Peyer's patch (tissue), 4 donors: ENCODE measurements around the gene CADM4. TPM values are rescaled to one million over a fixed set of nuclear protein-coding genes. Genes with fewer than 3 reads are reported as not detected.

Experiments
- DNase-seq, 3 donors: peaks; one replicate each; pipeline ENCODE4 v3.0.0-alpha.2; 2017 to 2019
- H3K27ac ChIP-seq, 4 donors: fragments of 200-600 bp; sonication (generic); one replicate each; pipeline ENCODE4 v1.5.1; 2016 to 2019
- H3K27me3 ChIP-seq, 2 donors: fragments of 200-600 bp; sonication (generic); one replicate each; pipeline ENCODE4 v1.5.1; 2019
- H3K36me3 ChIP-seq, 3 donors: fragments of 200-600 bp; sonication (generic); one replicate each; pipeline ENCODE4 v1.5.1; 2016 to 2019
- H3K4me1 ChIP-seq, 4 donors: fragments of 200-600 bp; sonication (generic); one replicate each; pipeline ENCODE4 v1.5.1; 2016 to 2019
- H3K4me3 ChIP-seq, 4 donors: fragments of 200-600 bp; sonication (generic); 1 replicate in 3 of 4; 2 replicates in 1 of 4; pipeline ENCODE4 v1.5.1; 2016 to 2019; ENCODE audit warnings: mild to moderate bottlenecking in 1 of 4
- H3K9me3 ChIP-seq, 4 donors: fragments of 200-600 bp; sonication (generic); one replicate each; pipeline ENCODE4 v1.5.1; 2016 to 2019; ENCODE audit warnings: mild to moderate bottlenecking in 1 of 4
- POLR2A ChIP-seq, 2 donors: fragments of 450-650 bp; IDR thresholded peaks; one replicate each; pipeline ENCODE4 v1.5.1; 2017; ENCODE audit warnings: antibody characterized with exemption in 2 of 2, mild to moderate bottlenecking in 2 of 2, moderate library complexity in 2 of 2
- total RNA-seq, 4 donors: library from RNA; depleted of rRNA; stranded (reverse); fragments of >200 nt; gene quantifications; one replicate each; pipeline ENCODE4 v1.1.0, GENCODE V29; 2016
- TF ChIP-seq, protein P1 (sequence below), 6 experiments: fragments of 450-650 bp in 4 of 6; fragments of 200-600 bp in 2 of 6; sonication (generic) in 1 of 6; IDR thresholded peaks; one replicate each; pipeline ENCODE4 v1.5.1; 2017 to 2019; ENCODE audit warnings: antibody characterized with exemption in 6 of 6, mild to moderate bottlenecking in 3 of 6, moderate library complexity in 1 of 6

CADM4 gene
- total RNA-seq, 4 donors from 2014 or later: 0.80 to 1.4 TPM; not detected in 2

DNA sequence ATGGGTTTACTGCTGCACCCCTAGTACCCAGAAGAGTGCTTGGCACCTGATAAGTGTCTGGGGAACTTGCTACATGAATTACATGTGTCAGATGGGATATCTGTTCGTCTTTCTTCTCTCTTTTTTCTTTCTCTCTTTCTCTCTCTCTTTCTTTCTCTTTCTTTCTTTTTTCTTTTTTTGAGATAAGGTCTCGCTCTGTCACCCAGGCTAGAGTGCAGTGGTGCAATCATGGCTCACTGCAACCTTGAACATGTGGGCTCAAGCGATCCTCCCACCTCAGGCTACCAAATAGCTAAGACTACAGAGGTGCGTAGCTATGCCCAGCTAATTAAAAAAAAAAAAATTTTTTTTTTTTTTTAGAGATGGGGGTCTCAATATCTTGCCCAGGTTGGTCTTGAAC lies 6.1 kb downstream of the CADM4 start:
- Histone ChIP-seq H3K4me3 (no peak overlapping the region), H3K9me3 (no peaks in the 10 kb centered on the region), H3K27ac (no peak overlapping the region), H3K36me3 (no peaks in the 10 kb centered on the region), H3K4me1 (no peaks in the 10 kb centered on the region), H3K27me3 (no peaks in the 10 kb centered on the region)
- DNase-seq: no peak
- TF ChIP-seq, protein P1, sequence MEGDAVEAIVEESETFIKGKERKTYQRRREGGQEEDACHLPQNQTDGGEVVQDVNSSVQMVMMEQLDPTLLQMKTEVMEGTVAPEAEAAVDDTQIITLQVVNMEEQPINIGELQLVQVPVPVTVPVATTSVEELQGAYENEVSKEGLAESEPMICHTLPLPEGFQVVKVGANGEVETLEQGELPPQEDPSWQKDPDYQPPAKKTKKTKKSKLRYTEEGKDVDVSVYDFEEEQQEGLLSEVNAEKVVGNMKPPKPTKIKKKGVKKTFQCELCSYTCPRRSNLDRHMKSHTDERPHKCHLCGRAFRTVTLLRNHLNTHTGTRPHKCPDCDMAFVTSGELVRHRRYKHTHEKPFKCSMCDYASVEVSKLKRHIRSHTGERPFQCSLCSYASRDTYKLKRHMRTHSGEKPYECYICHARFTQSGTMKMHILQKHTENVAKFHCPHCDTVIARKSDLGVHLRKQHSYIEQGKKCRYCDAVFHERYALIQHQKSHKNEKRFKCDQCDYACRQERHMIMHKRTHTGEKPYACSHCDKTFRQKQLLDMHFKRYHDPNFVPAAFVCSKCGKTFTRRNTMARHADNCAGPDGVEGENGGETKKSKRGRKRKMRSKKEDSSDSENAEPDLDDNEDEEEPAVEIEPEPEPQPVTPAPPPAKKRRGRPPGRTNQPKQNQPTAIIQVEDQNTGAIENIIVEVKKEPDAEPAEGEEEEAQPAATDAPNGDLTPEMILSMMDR (IDR thresholded peaks at IDR 0.05): no peak
- no peak for TF ChIP-seq POLR2A (IDR thresholded peaks at IDR 0.05)

DNA sequence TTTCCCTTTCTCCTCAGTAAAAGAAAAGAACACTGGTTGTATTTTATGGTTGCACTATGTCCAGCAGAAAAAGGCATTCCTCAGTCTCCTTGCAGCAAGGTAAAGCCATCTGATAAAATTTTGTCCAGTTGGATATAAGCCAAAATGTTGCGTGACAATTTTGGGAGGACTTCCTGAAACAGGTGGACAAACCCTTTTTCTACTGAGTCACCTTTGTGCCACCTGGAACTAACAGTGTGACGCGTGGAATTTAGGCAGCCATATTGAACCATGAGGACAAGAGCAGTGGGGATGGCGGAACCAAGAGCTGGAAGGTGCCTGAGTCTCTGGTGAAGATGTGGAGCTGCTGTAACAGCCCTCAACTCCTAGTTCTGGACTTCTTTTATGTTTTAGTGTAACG lies 8.2 kb downstream of the CADM4 start:
- H3K4me1 ChIP-seq: no peaks in the 10 kb centered on the region
- no peak overlapping the region for H3K27ac ChIP-seq
- no peak overlapping the region for H3K4me3 ChIP-seq
- no peak for DNase-seq
- no peaks in the 10 kb centered on the region for H3K36me3 ChIP-seq
- H3K27me3 ChIP-seq: no peaks in the 10 kb centered on the region
- TF ChIP-seq, protein P1 (IDR thresholded peaks at IDR 0.05): no peak
- no peak for TF ChIP-seq POLR2A (IDR thresholded peaks at IDR 0.05)
- no peaks in the 10 kb centered on the region for H3K9me3 ChIP-seq

DNA sequence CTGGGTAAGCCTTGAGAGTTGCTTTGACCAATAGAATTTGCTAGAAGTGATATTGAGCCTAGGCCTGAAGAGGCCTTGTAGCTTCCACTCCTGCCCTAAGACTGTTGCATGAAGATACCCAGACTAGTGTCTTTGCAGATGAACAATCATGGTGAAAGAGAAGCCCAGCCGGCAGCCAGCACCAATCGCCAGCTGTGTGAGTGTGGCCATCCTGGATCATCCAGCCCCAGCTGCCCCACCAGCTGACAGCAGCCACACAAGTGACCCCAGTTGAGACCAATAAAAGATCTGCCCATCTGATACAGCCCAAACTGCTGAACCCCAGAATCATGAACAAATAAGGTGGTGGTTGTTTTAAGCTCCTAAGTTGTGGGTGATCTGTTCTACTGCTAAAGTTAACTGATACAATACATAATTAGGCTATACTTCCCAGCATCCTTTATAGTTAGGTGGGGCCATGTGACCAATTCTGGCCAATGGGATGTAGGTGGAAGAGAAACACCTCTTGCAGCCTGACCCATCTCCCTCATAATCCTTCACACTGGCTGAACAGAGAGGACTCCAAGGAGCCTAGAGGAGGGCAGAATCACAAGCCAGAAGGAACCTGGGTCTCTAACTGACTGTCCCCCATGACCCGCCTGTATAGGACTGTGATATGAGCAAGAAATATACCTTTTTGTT lies 10.9 kb downstream of the CADM4 start:
- TF ChIP-seq POLR2A (IDR thresholded peaks at IDR 0.05): no peak
- TF ChIP-seq, protein P1 (IDR thresholded peaks at IDR 0.05): no peak
- no peak overlapping the region for H3K4me3 ChIP-seq
- no peaks in the 10 kb centered on the region for H3K4me1 ChIP-seq
- DNase-seq: no peak
- H3K27me3 ChIP-seq: no peaks in the 10 kb centered on the region
- no peak overlapping the region for H3K27ac ChIP-seq
- H3K36me3 ChIP-seq: no peaks in the 10 kb centered on the region
- H3K9me3 ChIP-seq: no peaks in the 10 kb centered on the region

DNA sequence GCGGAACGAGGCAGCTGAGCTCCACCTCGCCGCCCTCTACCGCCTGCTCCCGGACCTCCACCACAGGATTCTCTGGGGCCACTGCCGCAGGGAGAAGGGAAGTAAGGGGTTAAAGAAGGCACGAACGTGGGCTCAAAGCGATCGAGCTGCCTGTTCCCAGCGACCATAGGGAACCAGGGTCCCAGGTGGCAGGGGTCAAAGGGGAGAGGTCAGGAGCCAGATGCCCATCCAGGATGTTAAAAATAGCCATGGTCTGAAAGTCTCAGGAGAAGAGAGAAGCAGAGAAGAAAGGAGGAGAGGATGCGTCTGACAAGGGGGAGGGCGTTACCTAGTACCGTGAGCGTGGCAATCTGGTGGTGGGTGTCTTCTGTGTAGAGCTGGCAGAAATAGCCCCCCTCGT lies 12.8 kb downstream of the CADM4 start:
- TF ChIP-seq, protein P1 (IDR thresholded peaks at IDR 0.05): no peak
- no peak for TF ChIP-seq POLR2A (IDR thresholded peaks at IDR 0.05)
- no peak overlapping the region for H3K4me3 ChIP-seq
- no peaks in the 10 kb centered on the region for H3K36me3 ChIP-seq

DNA sequence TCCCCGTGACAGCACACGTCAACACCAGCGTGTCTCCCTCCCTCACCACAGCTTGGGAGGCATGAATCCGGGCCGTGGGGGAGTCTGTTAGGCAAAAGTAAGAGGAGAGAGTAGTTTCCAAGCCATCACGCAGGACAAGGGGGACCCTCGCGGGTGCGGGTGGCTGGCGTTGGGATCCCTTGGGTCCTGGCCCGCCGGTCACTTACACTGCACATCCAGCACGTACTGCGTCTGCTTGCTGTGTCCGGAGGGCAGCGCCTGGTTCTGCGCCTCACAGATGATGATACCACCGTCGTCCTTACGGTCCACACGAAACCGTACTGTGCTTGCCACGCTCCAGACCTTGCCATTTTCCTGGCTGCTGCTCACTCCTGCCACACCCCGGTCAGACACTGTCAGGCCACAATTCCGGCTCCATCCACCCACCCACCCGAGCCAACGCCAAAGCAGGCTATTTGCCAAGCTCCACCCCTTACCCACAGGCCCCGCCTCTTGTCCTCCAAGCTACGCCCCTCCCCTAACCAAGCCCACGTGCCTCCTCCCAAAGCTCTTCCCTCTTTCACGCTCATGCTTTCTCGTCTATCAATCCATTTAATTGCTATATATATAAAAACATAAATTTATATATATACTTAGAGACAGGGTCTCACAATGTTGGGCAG lies 13.6 kb downstream of the CADM4 start:
- no peak for DNase-seq

More for the DNA sequence above, 12.8 kb downstream of the CADM4 start:
- Histone ChIP-seq H3K4me1 (no peaks in the 10 kb centered on the region), H3K27ac (no peak overlapping the region), H3K9me3 (no peaks in the 10 kb centered on the region), H3K27me3 (no peaks in the 10 kb centered on the region)
- no peak for DNase-seq

More for the DNA sequence above, 13.6 kb downstream of the CADM4 start:
- Histone ChIP-seq H3K9me3 (no peaks in the 10 kb centered on the region), H3K27ac (no peak overlapping the region), H3K4me3 (no peak overlapping the region), H3K27me3 (no peaks in the 10 kb centered on the region), H3K36me3 (no peaks in the 10 kb centered on the region), H3K4me1 (no peaks in the 10 kb centered on the region)
- TF ChIP-seq, protein P1 (IDR thresholded peaks at IDR 0.05): no peak
- TF ChIP-seq POLR2A (IDR thresholded peaks at IDR 0.05): no peak
